Colonic mucosa (tissue), 4 donors: ENCODE data around the gene CASP10. TPM values are rescaled to one million over a fixed set of nuclear protein-coding genes. Genes with fewer than 3 reads are reported as not detected.

Source experiments
- DNase-seq: peaks from one replicate; pipeline ENCODE4 v3.0.0-alpha.2; 2020
- H3K27ac ChIP-seq: fragments of 200-600 bp; one replicate; pipeline ENCODE4 v1.8.0; 2021
- H3K27me3 ChIP-seq: fragments of 200-600 bp; one replicate; pipeline ENCODE4 v1.8.0; 2021
- H3K36me3 ChIP-seq: fragments of 200-600 bp; one replicate; pipeline ENCODE4 v1.8.0; 2021
- H3K4me1 ChIP-seq: fragments of 200-600 bp; one replicate; pipeline ENCODE4 v1.8.0; 2021; ENCODE audit warnings: mild to moderate bottlenecking
- H3K4me3 ChIP-seq: fragments of 200-600 bp; one replicate; pipeline ENCODE4 v1.8.0; 2021
- H3K9ac ChIP-seq, 2 donors: one replicate each; pipeline ENCODE4 v1.7.0; 2013; ENCODE audit warnings: control low read depth in 2 of 2, low read depth in 2 of 2, low read length in 2 of 2
- H3K9me3 ChIP-seq: fragments of 200-600 bp; one replicate; pipeline ENCODE4 v1.8.0; 2021
- intact Hi-C: fragments of 100-400 bp; cut with DNase I; formaldehyde crosslinking; loops from one replicate; pipeline ENCODE4 v1.14.1; 2022
- total RNA-seq, 2 donors: library from RNA; stranded (reverse); fragmentation: NEBNext Ultra II Directional in 1 of 2; extraction: Animal tissue kit (Norgen Biotek cat#: 25700) in 1 of 2; gene quantifications; one replicate each; pipeline ENCODE4 v1.2.1, GENCODE V29; 2021
- TF ChIP-seq, protein P1 (sequence below): fragments of 200-600 bp; IDR thresholded peaks from one replicate; pipeline ENCODE4 v1.8.0; 2022; ENCODE audit warnings: antibody characterized with exemption, mild to moderate bottlenecking
- donor health status: healthy.
- donor health status: DM: no; HTN: no; CAD: no.
- donor health status: DM: no; HTN: no; CAD: no.

The CASP10 gene
- total RNA-seq, 2 donors from 2014 or later: 28.0 to 52.3 TPM

- intact Hi-C loops: no loop called here
- H3K27ac ChIP-seq: peak overlapping the region; percentile 68
- no peaks in the 10 kb centered on the region for H3K9me3 ChIP-seq
- peaks cover 9% of the 10 kb centered on the region for H3K4me1 ChIP-seq
- no peaks in the 10 kb centered on the region for H3K27me3 ChIP-seq
- H3K4me3 ChIP-seq: no peak overlapping the region
- no peak overlapping the region for H3K9ac ChIP-seq
- no peaks in the 10 kb centered on the region for H3K36me3 ChIP-seq
- TF ChIP-seq, protein P1, sequence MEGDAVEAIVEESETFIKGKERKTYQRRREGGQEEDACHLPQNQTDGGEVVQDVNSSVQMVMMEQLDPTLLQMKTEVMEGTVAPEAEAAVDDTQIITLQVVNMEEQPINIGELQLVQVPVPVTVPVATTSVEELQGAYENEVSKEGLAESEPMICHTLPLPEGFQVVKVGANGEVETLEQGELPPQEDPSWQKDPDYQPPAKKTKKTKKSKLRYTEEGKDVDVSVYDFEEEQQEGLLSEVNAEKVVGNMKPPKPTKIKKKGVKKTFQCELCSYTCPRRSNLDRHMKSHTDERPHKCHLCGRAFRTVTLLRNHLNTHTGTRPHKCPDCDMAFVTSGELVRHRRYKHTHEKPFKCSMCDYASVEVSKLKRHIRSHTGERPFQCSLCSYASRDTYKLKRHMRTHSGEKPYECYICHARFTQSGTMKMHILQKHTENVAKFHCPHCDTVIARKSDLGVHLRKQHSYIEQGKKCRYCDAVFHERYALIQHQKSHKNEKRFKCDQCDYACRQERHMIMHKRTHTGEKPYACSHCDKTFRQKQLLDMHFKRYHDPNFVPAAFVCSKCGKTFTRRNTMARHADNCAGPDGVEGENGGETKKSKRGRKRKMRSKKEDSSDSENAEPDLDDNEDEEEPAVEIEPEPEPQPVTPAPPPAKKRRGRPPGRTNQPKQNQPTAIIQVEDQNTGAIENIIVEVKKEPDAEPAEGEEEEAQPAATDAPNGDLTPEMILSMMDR: no peak
- DNase-seq: no peak
These were observed 45.5 kb downstream of the CASP10 start for GRCh38 chr2:201228271-201228911.

DNA sequence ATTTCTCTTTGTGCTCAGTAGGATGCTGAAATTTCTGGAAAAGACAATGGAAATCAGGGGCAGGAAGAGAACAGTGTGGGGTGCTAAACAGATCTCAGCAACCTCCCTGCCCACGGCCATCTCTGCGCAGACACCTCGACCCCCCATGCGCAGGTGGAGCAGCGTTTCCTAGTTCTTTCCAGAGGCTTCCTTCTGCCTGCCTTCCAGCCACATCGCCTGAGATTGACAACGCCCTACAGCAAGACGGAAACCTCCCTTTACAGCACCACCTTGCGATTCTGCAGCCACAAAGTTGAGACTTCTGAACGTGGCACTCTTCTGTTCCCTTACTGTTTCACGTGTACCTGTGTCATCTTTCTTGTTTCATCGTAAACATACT, 46.0 kb downstream of the CASP10 start:
- Histone ChIP-seq H3K27ac (peak overlapping the region; percentile 68), H3K27me3 (no peaks in the 10 kb centered on the region), H3K4me1 (peaks cover 9% of the 10 kb centered on the region), H3K9me3 (no peaks in the 10 kb centered on the region), H3K9ac (no peak overlapping the region), H3K36me3 (no peaks in the 10 kb centered on the region), H3K4me3 (no peak overlapping the region)
- DNase-seq: peak; percentile 53
- intact Hi-C loops: no loop called here
- TF ChIP-seq, protein P1: no peak

GRCh38 chr2:201231781-201232466, 49.0 kb downstream of the CASP10 start:
- H3K36me3 ChIP-seq: no peaks in the 10 kb centered on the region
- peak; percentile 98 for DNase-seq
- H3K27ac ChIP-seq: peak overlapping the region; percentile 90
- H3K9me3 ChIP-seq: no peaks in the 10 kb centered on the region
- intact Hi-C loops: loop anchor here (5.0 kb wide), 1 partner anchor 50 kb away; the partner anchor contains the start of gene CASP10
- peak overlapping the region in 1 of 2 donors; percentile 4 for H3K9ac ChIP-seq
- TF ChIP-seq, protein P1: peak; percentile 87
- H3K4me1 ChIP-seq: peaks cover 9% of the 10 kb centered on the region
- H3K27me3 ChIP-seq: no peaks in the 10 kb centered on the region
- no peak overlapping the region for H3K4me3 ChIP-seq

DNA sequence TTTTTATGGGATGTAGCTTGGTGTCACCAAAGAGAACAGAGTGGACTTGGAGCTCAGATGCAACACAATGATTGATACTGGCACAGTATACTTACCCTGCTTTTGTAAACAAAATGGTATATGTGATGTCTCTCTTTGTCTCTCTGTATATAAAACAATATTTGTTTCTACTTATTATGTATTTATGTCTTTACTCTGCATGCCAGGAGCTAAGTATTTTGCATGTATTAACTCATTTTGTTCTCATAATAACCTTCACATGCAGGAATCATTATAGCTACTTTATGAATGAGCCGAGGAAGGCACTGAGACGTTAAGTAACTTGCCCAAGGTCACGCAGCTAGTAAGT, 49.5 kb downstream of the CASP10 start:
- H3K4me1 ChIP-seq: peaks cover 9% of the 10 kb centered on the region
- no peaks in the 10 kb centered on the region for H3K36me3 ChIP-seq
- TF ChIP-seq, protein P1: no peak
- intact Hi-C loops: loop anchor here (5.0 kb wide), 1 partner anchor 50 kb away; the partner anchor contains the start of gene CASP10
- no peak overlapping the region for H3K4me3 ChIP-seq
- no peaks in the 10 kb centered on the region for H3K9me3 ChIP-seq
- peak overlapping the region; percentile 90 for H3K27ac ChIP-seq
- H3K9ac ChIP-seq: peak overlapping the region in 1 of 2 donors; percentile 39
- H3K27me3 ChIP-seq: no peaks in the 10 kb centered on the region
- no peak for DNase-seq

GRCh38 chr2:201233192-201233811, 50.4 kb downstream of the CASP10 start:
- Histone ChIP-seq H3K4me1 (peaks cover 8% of the 10 kb centered on the region), H3K36me3 (no peaks in the 10 kb centered on the region), H3K27ac (peak overlapping the region; percentile 90), H3K9me3 (no peaks in the 10 kb centered on the region), H3K9ac (peak overlapping the region; percentile 59 to 70), H3K4me3 (peak overlapping the region; percentile 56), H3K27me3 (no peaks in the 10 kb centered on the region)
- peak; percentile 95 for DNase-seq
- TF ChIP-seq, protein P1: no peak
- intact Hi-C loops: loop anchor here (5.0 kb wide), 1 partner anchor 51 kb away; the partner anchor contains the start of gene CASP10
